Bronchial epithelial cell (primary cell): ENCODE measurements around the gene SNTB2. TPM values are rescaled to one million over a fixed set of nuclear protein-coding genes. Genes with fewer than 3 reads are reported as not detected.
"Not testable (repeated sequence)": the region's sequence is repeated elsewhere in the genome, so short reads cannot be mapped to it uniquely, and the experiment has no call there.

Experiments
- DNase-seq: peaks from one replicate; pipeline ENCODE4 v3.0.0-alpha.2; 2010; ENCODE audit warnings: low read depth
- FAIRE-seq: peaks from 2 replicates; lab custom pipeline; 2011; peaks lifted over from hg19 to GRCh38; lab: Jason Lieb, UNC
- H3K27me3 ChIP-seq: 2 replicates; pipeline ENCODE4 v1.5.1; 2011; ENCODE audit warnings: low read length; ENCODE audit not compliant: control insufficient read depth, insufficient read depth
- H3K36me3 ChIP-seq: 2 replicates; pipeline ENCODE4 v1.5.1; 2011; ENCODE audit warnings: low read length; ENCODE audit not compliant: control insufficient read depth, insufficient read depth
- H3K4me3 ChIP-seq: 2 replicates; pipeline ENCODE4 v1.5.1; 2011; ENCODE audit warnings: mild to moderate bottlenecking, low read depth, low read length, control low read depth
- total RNA-seq: library from RNA; depleted of rRNA; stranded (reverse); fragments of >200 nt; gene quantifications from 2 replicates; pipeline ENCODE4 v1.2.1, GENCODE V29; 2014
- TF ChIP-seq, protein P1 (sequence below): IDR thresholded peaks from 2 replicates; pipeline ENCODE4 v1.5.1; 2011; ENCODE audit warnings: mild to moderate bottlenecking, moderate library complexity, low read length, control low read depth, inconsistent platforms; ENCODE audit not compliant: insufficient read depth, severe bottlenecking

Gene SNTB2
- total RNA-seq, 1 donor from 2014 or later = 10.5 TPM

DNA sequence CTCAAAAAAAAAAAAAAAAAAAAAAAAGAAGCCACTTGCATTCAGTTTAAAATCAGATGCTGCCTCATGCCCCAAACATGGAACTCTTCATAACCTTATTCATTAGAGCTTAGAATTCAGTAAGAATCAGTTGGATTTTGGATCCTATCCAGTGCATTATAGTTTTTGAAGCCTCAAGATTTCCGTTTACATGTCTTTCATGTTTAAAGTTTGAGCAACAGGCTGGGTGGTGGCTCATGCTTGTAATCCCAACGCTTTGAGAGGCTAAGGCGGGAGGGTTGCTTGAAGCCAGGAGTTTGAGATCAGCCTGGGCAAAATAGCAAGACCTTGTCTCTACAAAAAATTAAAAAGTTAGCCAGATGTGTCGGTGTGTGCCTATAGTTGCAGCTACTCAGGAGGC is 55.0 kb downstream of the SNTB2 start:
- FAIRE-seq (no peak), DNase-seq (no peak)
- Histone ChIP-seq H3K4me3 (no peak overlapping the region), H3K36me3 (peaks cover 2% of the 10 kb centered on the region), H3K27me3 (no peaks in the 10 kb centered on the region)
- TF ChIP-seq, protein P1, sequence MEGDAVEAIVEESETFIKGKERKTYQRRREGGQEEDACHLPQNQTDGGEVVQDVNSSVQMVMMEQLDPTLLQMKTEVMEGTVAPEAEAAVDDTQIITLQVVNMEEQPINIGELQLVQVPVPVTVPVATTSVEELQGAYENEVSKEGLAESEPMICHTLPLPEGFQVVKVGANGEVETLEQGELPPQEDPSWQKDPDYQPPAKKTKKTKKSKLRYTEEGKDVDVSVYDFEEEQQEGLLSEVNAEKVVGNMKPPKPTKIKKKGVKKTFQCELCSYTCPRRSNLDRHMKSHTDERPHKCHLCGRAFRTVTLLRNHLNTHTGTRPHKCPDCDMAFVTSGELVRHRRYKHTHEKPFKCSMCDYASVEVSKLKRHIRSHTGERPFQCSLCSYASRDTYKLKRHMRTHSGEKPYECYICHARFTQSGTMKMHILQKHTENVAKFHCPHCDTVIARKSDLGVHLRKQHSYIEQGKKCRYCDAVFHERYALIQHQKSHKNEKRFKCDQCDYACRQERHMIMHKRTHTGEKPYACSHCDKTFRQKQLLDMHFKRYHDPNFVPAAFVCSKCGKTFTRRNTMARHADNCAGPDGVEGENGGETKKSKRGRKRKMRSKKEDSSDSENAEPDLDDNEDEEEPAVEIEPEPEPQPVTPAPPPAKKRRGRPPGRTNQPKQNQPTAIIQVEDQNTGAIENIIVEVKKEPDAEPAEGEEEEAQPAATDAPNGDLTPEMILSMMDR = no peak

DNA sequence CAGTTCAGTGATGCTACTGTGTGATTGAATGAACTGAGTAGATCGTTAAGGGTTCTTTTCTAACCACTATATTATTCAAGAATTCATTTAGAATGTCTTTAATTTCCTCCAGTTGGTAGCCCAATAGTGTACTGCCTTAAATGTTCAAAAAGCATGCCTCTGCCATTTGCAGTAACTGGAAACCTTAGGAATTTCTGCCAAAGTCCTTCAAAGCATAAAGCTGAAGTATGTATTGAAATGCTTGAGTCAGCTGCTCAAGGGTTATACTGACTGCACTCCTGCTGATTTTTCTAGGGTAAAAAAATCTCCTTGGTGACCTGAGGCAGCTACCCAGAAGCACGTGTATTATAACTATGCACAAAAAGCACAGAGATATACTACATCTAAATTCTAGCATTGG is 56.5 kb downstream of the SNTB2 start:
- no peak for DNase-seq
- Histone ChIP-seq H3K4me3 (no peak overlapping the region), H3K36me3 (peaks cover 2% of the 10 kb centered on the region), H3K27me3 (no peaks in the 10 kb centered on the region)
- TF ChIP-seq, protein P1 = no peak
- no peak for FAIRE-seq

DNA sequence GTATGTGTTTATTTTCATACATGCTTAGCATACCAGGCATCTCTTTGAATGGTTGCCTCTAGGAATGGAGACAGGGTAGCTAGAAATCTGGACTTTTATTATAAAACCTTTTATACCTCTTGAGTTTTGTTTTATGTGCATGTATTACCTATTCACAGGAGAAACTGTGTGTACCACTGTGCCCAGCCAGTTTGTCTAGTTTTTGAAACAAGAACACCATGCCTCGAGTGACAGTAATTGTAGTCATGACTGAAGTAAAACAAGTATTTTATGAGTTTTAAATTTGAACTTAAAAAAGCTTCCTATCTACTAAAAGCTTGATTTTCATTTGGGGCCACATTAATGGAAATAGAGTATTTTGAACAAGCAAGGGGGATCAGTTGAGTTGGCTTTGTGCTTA is 57.4 kb downstream of the SNTB2 start:
- Histone ChIP-seq H3K4me3 (no peak overlapping the region), H3K36me3 (peaks cover 2% of the 10 kb centered on the region), H3K27me3 (no peaks in the 10 kb centered on the region)
- no peak for DNase-seq
- TF ChIP-seq, protein P1 = no peak
- no peak for FAIRE-seq

DNA sequence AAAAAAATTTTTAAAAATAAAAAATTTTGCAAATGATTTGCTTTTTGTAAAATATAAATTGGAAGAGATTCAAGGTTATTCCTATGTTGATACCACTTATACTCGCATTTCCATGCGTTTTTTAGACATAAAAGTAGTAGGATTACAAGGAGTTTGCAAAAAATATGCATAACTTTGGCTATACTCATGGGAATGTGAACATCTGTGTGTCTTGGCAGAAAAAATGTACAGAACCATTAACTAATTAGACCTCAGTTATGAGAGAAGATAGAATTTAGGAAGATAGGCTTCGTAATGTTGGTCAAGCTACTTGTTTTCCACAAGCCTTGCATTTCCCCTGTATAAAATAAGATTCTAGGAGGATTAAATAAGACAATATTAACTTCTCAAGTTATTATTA is 63.1 kb downstream of the SNTB2 start:
- DNase-seq (no peak), FAIRE-seq (no peak)
- TF ChIP-seq, protein P1 = no peak
- peaks cover 2% of the 10 kb centered on the region for H3K36me3 ChIP-seq
- no peak overlapping the region for H3K4me3 ChIP-seq
- H3K27me3 ChIP-seq = no peaks in the 10 kb centered on the region

DNA sequence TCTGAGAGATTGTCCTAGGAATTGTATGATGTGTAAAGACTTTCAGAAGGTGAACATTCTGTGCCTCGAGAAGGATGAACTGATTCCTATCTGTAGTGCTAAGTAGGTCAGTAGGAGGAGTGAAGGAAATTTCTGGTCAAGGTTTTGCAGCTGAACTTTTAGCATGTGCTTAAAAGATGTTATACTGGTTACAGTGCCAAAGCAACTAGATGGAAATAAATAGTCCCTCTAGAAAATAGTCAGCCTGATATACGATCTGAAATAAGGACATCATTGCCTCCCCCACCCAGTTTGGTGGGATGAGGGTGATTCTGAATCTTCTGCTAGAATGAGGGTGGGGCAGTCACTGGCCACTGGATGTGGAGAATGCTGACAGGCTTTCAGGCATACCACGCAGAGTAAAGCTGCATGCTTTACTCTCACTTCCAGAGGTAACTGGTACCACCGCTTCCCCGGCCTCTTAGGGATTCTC is 66.9 kb downstream of the SNTB2 start:
- FAIRE-seq (no peak), DNase-seq (no peak)
- Histone ChIP-seq H3K4me3 (no peak overlapping the region), H3K36me3 (no peaks in the 10 kb centered on the region), H3K27me3 (no peaks in the 10 kb centered on the region)
- TF ChIP-seq, protein P1 = no peak

DNA sequence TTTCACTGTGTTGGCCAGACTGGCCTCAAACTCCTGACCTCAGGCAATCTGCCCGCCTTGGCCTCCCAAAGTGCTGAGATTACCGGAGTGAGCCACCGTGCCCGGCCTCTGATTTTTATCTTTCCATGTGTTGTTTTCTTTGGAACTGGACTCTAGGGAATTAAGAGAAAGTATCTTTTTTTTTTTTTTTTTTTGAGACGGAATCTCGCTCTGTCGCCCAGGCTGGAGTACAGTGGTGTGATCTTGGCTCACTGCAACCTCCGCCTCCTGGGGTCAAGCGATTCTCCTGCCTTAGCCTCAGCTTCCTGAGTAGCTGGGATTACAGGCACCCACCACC is 72.4 kb downstream of the SNTB2 start:
- DNase-seq, FAIRE-seq, H3K27me3 ChIP-seq, H3K4me3 ChIP-seq, H3K36me3 ChIP-seq: not testable (repeated sequence)
